ENCODE results near the gene MAPKAPK3.

GRCh38 chr3:50622881-50623280 lies 5.9 kb downstream of the MAPKAPK3 start:
- no peak for TF ChIP-seq CTCF (IDR thresholded peaks at IDR 0.05; ENCODE audit: poor library complexity)
- TF ChIP-seq EZH2 (IDR thresholded peaks at IDR 0.05; ENCODE audit: borderline replicate concordance) = no peak
- no peak for TF ChIP-seq EZH2phosphoT487 (IDR thresholded peaks at IDR 0.05; ENCODE audit: low read depth, severe bottlenecking, unreplicated experiment)

Measured in hepatocyte (in vitro differentiated cells).